HEK293 (cell line): ENCODE measurements around the gene HP1BP3.

Experiments used
- CTCF ChIA-PET: fragments of 350-600 bp; formaldehyde crosslinking; extraction: SDS; loops from one replicate; lab custom pipeline; 2021; ENCODE audit warnings: antibody characterized with exemption; lab: Yijun Ruan, JAX
- POLR2A ChIA-PET: fragments of 300-600 bp; formaldehyde crosslinking; extraction: SDS; loops from one replicate; lab custom pipeline; 2020; ENCODE audit warnings: antibody characterized with exemption, inconsistent platforms; lab: Yijun Ruan, JAX
- H3K27ac ChIP-seq: fragments of 200-500 bp; sonication (Bioruptor generic); 2 replicates; pipeline ENCODE4 v1.5.1; 2014; ENCODE audit warnings: low read depth, low read length, control low read depth, inconsistent platforms; ENCODE audit errors: extremely low read depth
- H3K36me3 ChIP-seq, 2 experiments: fragments of 200-500 bp in 1 of 2; sonication (Bioruptor generic) in 1 of 2; 1 replicate in 1 of 2; 2 replicates in 1 of 2; pipeline ENCODE4 v1.5.1; 2014 to 2017; ENCODE audit warnings: inconsistent platforms in 2 of 2, low read length in 2 of 2; ENCODE audit not compliant: control insufficient read depth in 2 of 2, insufficient read depth in 1 of 2
- H3K4me1 ChIP-seq: fragments of 200-500 bp; sonication (Bioruptor generic); 2 replicates; pipeline ENCODE4 v1.5.1; 2014; ENCODE audit warnings: mild to moderate bottlenecking, low read length, inconsistent platforms; ENCODE audit not compliant: control insufficient read depth, insufficient read depth
- H3K4me3 ChIP-seq: 2 replicates; pipeline ENCODE4 v1.5.1; 2011; ENCODE audit warnings: low read depth, mild to moderate bottlenecking, control low read depth, low read length, moderate library complexity
- H3K9me3 ChIP-seq: fragments of 200-500 bp; sonication (Bioruptor generic); 2 replicates; pipeline ENCODE4 v1.5.1; 2014; ENCODE audit warnings: low read depth, low read length, inconsistent platforms; ENCODE audit not compliant: control insufficient read depth, insufficient read depth
- KLF16 ChIP-seq: fragments of 450-650 bp; formaldehyde crosslinking; IDR thresholded peaks from 2 replicates; pipeline ENCODE4 v1.5.1; 2017; ENCODE audit warnings: missing biosample characterization, missing genetic modification characterization
- MEIS1 ChIP-seq: sonication (generic); formaldehyde crosslinking; IDR thresholded peaks from 2 replicates; pipeline ENCODE4 v1.8.1; 2022; ENCODE audit warnings: missing genetic modification reagents, mild to moderate bottlenecking, borderline replicate concordance
- SP2 ChIP-seq: fragments of 450-650 bp; formaldehyde crosslinking; IDR thresholded peaks from 2 replicates; pipeline ENCODE4 v1.5.1; 2016; ENCODE audit warnings: missing biosample characterization, missing genetic modification characterization
- ZFP41 ChIP-seq: fragments of 450-650 bp; formaldehyde crosslinking; IDR thresholded peaks from 2 replicates; pipeline ENCODE4 v1.5.1; 2016; ENCODE audit warnings: missing biosample characterization, missing genetic modification characterization, borderline replicate concordance
- ZNF140 ChIP-seq: fragments of 450-650 bp; formaldehyde crosslinking; IDR thresholded peaks from 2 replicates; pipeline ENCODE4 v1.5.1; 2016; ENCODE audit warnings: missing biosample characterization, missing genetic modification characterization
- ZNF146 ChIP-seq: fragments of 450-650 bp; formaldehyde crosslinking; IDR thresholded peaks from 2 replicates; pipeline ENCODE4 v1.5.1; 2016; ENCODE audit warnings: missing biosample characterization, missing genetic modification characterization
- ZNF155 ChIP-seq: fragments of 450-650 bp; formaldehyde crosslinking; IDR thresholded peaks from 2 replicates; pipeline ENCODE4 v1.5.1; 2016; ENCODE audit warnings: missing biosample characterization, missing genetic modification characterization
- ZNF157 ChIP-seq: fragments of 450-650 bp; formaldehyde crosslinking; IDR thresholded peaks from 2 replicates; pipeline ENCODE4 v1.5.1; 2016; ENCODE audit warnings: missing biosample characterization, missing genetic modification characterization
- ZNF214 ChIP-seq: fragments of 450-650 bp; formaldehyde crosslinking; IDR thresholded peaks from 2 replicates; pipeline ENCODE4 v1.5.1; 2017; ENCODE audit warnings: missing biosample characterization, mild to moderate bottlenecking, missing genetic modification characterization, borderline replicate concordance
- ZNF239 ChIP-seq: fragments of 450-650 bp; formaldehyde crosslinking; IDR thresholded peaks from 2 replicates; pipeline ENCODE4 v1.5.1; 2016; ENCODE audit warnings: missing biosample characterization, missing genetic modification characterization
- ZNF391 ChIP-seq: fragments of 450-650 bp; formaldehyde crosslinking; IDR thresholded peaks from 2 replicates; pipeline ENCODE4 v1.5.1; 2016; ENCODE audit warnings: low read depth, missing biosample characterization, missing genetic modification characterization, borderline replicate concordance
- ZNF404 ChIP-seq: fragments of 450-650 bp; formaldehyde crosslinking; IDR thresholded peaks from 2 replicates; pipeline ENCODE4 v1.5.1; 2017; ENCODE audit warnings: missing biosample characterization, missing genetic modification characterization
- ZNF473 ChIP-seq: fragments of 450-650 bp; formaldehyde crosslinking; IDR thresholded peaks from 2 replicates; pipeline ENCODE4 v1.5.1; 2017; ENCODE audit warnings: missing biosample characterization, missing genetic modification characterization
- ZNF529 ChIP-seq: fragments of 450-650 bp; formaldehyde crosslinking; IDR thresholded peaks from 2 replicates; pipeline ENCODE4 v1.5.1; 2017; ENCODE audit warnings: missing genetic modification characterization, missing biosample characterization; ENCODE audit not compliant: insufficient replicate concordance
- ZNF530 ChIP-seq: fragments of 450-650 bp; formaldehyde crosslinking; IDR thresholded peaks from 2 replicates; pipeline ENCODE4 v1.5.1; 2016; ENCODE audit warnings: low read depth, missing biosample characterization, missing genetic modification characterization
- ZNF571 ChIP-seq: fragments of 450-650 bp; formaldehyde crosslinking; IDR thresholded peaks from 2 replicates; pipeline ENCODE4 v1.5.0; 2017; ENCODE audit warnings: missing biosample characterization, missing genetic modification characterization
- ZNF596 ChIP-seq: fragments of 450-650 bp; IDR thresholded peaks from 2 replicates; pipeline ENCODE4 v1.5.0; 2018; ENCODE audit warnings: missing biosample characterization, mild to moderate bottlenecking, missing genetic modification characterization, moderate library complexity
- ZNF629 ChIP-seq: fragments of 450-650 bp; formaldehyde crosslinking; IDR thresholded peaks from 2 replicates; pipeline ENCODE4 v1.5.1; 2017; ENCODE audit warnings: missing biosample characterization, missing genetic modification characterization
- TF ChIP-seq, protein P1 (sequence below): sonication (generic); formaldehyde crosslinking; IDR thresholded peaks from 2 replicates; pipeline ENCODE4 v1.8.1; 2022; ENCODE audit warnings: mild to moderate bottlenecking, moderate library complexity, missing genetic modification reagents
- TF ChIP-seq, protein P2 (sequence below): fragments of 450-650 bp; formaldehyde crosslinking; IDR thresholded peaks from 2 replicates; pipeline ENCODE4 v1.5.1; 2016; ENCODE audit warnings: missing biosample characterization, missing genetic modification characterization
- TF ChIP-seq, protein P3 (sequence below): fragments of 450-650 bp; formaldehyde crosslinking; IDR thresholded peaks from 2 replicates; pipeline ENCODE4 v1.5.1; 2016; ENCODE audit warnings: missing biosample characterization, missing genetic modification characterization
- TF ChIP-seq, protein P4 (sequence below): fragments of 450-650 bp; formaldehyde crosslinking; IDR thresholded peaks from 2 replicates; pipeline ENCODE4 v1.5.1; 2016; ENCODE audit warnings: missing biosample characterization, missing genetic modification characterization
- TF ChIP-seq, protein P5 (sequence below): fragments of 450-650 bp; formaldehyde crosslinking; IDR thresholded peaks from 2 replicates; pipeline ENCODE4 v1.5.1; 2016; ENCODE audit warnings: missing biosample characterization, missing genetic modification characterization

Gene HP1BP3

DNA sequence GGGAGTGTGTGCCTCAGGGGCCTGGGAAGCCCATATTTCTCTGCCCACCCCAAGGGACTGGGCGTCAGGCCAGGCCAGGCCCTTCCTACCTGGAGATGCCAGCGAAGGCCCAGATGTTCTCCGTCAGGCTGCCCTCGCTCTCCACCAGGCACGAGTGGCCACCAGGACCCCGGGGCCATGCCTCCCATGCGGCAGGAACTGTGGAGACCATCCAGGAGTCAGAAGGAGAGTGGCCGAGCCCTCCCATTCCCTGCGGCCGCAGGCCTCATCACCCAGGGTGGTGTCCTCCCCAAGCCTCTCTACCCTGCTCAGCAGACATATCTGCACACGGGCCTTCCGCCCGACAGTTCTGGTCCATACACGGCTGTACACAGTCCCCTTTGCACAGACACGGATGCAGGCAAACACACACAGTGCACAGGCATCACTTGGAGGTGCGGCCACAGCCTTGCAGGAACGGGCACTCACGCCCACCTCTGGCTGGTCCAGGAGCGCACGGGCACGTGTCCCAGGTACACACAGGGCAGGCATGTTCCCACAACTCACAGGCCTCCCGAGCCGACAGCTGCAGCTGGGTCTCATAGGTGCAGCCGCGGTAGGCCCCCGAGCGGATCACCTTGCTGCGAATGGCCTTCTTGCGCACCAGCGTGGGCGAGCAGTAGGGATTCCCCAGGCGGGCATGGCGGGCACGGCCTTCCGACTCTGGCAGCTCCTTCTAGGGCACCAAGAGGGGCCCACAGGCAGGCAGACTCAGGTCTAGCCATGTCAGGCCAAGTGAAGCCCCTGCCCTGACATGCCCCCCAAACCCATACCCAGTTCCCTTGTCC is 63.4 kb downstream of the HP1BP3 start (continued):
- TF ChIP-seq ZNF530 (tag by site-specific recombination) (no peak), ZNF239 (tag by site-specific recombination) (no peak), ZNF404 (tag by site-specific recombination) (no peak), ZNF155 (tag by site-specific recombination) (no peak), ZNF391 (tag by site-specific recombination) (no peak), ZNF146 (tag by site-specific recombination) (no peak)
- TF ChIP-seq, protein P1, sequence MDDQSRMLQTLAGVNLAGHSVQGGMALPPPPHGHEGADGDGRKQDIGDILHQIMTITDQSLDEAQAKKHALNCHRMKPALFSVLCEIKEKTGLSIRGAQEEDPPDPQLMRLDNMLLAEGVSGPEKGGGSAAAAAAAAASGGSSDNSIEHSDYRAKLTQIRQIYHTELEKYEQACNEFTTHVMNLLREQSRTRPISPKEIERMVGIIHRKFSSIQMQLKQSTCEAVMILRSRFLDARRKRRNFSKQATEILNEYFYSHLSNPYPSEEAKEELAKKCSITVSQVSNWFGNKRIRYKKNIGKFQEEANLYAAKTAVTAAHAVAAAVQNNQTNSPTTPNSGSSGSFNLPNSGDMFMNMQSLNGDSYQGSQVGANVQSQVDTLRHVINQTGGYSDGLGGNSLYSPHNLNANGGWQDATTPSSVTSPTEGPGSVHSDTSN (CRISPR knock-in tag) = no peak

DNA sequence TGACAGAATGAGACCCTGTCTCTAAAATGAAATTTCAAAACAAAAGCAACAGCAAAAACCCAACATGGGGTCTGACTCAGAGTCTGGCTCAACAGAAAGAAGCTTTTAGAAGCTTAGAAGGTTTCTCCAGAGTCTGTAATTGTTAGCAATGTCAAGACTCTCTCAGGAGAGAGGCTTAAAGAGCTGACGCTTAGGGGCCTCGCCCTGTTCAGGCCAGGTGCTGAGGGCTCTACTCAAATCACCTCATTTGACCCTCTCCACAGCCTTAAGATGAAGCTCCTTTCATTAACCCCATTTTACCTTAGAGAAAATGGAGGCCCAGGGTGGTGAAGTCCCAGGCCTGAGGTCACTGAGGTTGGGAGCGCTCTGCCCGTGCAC is 64.0 kb downstream of the HP1BP3 start:
- POLR2A ChIA-PET = no interaction called here

DNA sequence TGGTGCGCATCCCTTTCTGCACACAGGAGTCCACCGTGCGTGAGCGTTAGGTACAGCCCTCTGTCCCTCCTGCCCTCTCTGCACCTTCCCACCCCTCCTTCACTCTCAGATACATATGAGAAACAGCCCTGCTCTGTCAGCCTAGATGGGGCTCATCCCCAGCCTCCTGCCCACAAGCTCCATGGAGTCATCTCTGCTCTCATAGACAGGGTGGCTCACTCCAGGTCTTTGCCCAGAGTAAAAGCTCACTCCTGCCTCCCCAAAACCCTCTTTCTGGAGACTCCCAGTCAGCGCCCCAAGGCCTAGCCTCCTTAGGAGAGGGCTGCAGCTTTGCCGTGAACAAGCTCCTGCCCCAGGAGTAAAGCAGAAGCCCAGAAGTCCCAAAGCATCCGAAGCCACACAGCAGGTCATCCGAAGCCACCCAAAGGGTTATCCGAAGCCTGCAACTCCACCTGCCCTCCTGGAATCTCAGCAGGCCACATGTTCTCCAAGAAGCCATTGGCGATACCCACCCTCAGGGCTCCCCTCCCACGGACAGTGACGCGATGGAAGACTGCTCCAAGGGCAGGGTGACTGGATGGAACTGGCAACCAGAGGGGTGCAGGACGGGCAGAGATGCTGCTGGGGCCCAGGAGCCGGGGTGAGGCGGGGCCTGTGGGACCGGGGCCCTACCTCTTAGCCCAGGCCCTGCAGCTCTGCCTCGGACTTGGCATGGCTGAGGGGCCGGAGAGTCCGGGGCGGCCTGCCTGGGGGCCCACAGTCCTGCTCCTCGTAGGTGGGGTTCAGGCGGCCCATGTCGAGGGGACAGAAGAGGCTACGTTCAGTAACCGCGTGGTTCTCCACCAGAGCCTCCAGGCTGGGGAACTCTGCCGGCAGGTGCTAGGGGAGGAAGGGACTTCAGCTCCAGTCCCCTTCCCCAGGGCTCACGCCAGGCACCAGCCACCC is 65.7 kb downstream of the HP1BP3 start:
- CTCF ChIA-PET = interaction anchor here (0.7 to 1.2 kb wide), 2 partner anchors 12 to 228 kb away, joined by 3 to 4 read pairs; no protein-coding TSS in a partner anchor
- Histone ChIP-seq H3K36me3 (no peaks in the 10 kb centered on the region), H3K4me3 (no peak overlapping the region), H3K4me1 (no peaks in the 10 kb centered on the region), H3K27ac (no peak overlapping the region), H3K9me3 (no peaks in the 10 kb centered on the region)
- POLR2A ChIA-PET = interaction anchor here (0.6 kb wide), 1 partner anchor 627 kb away, joined by 5 read pairs; no protein-coding TSS in a partner anchor
- TF ChIP-seq ZNF596 (tag by site-specific recombination) (no peak), ZNF473 (tag by site-specific recombination) (no peak), MEIS1 (CRISPR knock-in tag) (no peak), ZFP41 (tag by site-specific recombination) (no peak), ZNF529 (tag by site-specific recombination) (no peak), ZNF571 (tag by site-specific recombination) (no peak), ZNF629 (tag by site-specific recombination) (no peak), KLF16 (tag by site-specific recombination) (no peak), ZNF214 (tag by site-specific recombination) (no peak), ZNF157 (tag by site-specific recombination) (no peak)
- TF ChIP-seq, protein P2, sequence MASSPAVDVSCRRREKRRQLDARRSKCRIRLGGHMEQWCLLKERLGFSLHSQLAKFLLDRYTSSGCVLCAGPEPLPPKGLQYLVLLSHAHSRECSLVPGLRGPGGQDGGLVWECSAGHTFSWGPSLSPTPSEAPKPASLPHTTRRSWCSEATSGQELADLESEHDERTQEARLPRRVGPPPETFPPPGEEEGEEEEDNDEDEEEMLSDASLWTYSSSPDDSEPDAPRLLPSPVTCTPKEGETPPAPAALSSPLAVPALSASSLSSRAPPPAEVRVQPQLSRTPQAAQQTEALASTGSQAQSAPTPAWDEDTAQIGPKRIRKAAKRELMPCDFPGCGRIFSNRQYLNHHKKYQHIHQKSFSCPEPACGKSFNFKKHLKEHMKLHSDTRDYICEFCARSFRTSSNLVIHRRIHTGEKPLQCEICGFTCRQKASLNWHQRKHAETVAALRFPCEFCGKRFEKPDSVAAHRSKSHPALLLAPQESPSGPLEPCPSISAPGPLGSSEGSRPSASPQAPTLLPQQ (tag by site-specific recombination) = no peak
- TF ChIP-seq, protein P3, sequence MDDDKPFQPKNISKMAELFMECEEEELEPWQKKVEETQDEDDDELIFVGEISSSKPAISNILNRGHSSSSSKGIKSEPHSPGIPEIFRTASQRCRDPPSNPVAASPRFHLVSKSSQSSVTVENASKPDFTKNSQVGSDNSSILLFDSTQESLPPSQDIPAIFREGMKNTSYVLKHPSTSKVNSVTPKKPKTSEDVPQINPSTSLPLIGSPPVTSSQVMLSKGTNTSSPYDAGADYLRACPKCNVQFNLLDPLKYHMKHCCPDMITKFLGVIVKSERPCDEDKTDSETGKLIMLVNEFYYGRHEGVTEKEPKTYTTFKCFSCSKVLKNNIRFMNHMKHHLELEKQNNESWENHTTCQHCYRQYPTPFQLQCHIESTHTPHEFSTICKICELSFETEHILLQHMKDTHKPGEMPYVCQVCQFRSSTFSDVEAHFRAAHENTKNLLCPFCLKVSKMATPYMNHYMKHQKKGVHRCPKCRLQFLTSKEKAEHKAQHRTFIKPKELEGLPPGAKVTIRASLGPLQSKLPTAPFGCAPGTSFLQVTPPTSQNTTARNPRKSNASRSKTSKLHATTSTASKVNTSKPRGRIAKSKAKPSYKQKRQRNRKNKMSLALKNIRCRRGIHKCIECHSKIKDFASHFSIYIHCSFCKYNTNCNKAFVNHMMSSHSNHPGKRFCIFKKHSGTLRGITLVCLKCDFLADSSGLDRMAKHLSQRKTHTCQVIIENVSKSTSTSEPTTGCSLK (tag by site-specific recombination) = no peak
- TF ChIP-seq, protein P4, sequence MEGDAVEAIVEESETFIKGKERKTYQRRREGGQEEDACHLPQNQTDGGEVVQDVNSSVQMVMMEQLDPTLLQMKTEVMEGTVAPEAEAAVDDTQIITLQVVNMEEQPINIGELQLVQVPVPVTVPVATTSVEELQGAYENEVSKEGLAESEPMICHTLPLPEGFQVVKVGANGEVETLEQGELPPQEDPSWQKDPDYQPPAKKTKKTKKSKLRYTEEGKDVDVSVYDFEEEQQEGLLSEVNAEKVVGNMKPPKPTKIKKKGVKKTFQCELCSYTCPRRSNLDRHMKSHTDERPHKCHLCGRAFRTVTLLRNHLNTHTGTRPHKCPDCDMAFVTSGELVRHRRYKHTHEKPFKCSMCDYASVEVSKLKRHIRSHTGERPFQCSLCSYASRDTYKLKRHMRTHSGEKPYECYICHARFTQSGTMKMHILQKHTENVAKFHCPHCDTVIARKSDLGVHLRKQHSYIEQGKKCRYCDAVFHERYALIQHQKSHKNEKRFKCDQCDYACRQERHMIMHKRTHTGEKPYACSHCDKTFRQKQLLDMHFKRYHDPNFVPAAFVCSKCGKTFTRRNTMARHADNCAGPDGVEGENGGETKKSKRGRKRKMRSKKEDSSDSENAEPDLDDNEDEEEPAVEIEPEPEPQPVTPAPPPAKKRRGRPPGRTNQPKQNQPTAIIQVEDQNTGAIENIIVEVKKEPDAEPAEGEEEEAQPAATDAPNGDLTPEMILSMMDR (tag by site-specific recombination) = no peak
- TF ChIP-seq, protein P5, sequence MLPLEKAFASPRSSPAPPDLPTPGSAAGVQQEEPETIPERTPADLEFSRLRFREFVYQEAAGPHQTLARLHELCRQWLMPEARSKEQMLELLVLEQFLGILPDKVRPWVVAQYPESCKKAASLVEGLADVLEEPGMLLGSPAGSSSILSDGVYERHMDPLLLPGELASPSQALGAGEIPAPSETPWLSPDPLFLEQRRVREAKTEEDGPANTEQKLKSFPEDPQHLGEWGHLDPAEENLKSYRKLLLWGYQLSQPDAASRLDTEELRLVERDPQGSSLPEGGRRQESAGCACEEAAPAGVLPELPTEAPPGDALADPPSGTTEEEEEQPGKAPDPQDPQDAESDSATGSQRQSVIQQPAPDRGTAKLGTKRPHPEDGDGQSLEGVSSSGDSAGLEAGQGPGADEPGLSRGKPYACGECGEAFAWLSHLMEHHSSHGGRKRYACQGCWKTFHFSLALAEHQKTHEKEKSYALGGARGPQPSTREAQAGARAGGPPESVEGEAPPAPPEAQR (tag by site-specific recombination) = no peak

More for the DNA sequence above, 64.0 kb downstream of the HP1BP3 start:
- Histone ChIP-seq H3K9me3 (no peaks in the 10 kb centered on the region), H3K4me1 (no peaks in the 10 kb centered on the region), H3K4me3 (no peak overlapping the region), H3K36me3 (no peaks in the 10 kb centered on the region), H3K27ac (no peak overlapping the region)
- CTCF ChIA-PET = no interaction called here
- TF ChIP-seq SP2 (tag by site-specific recombination) = no peak
- TF ChIP-seq ZFP41 (tag by site-specific recombination) = no peak
- TF ChIP-seq ZNF140 = no peak
